Mesenteric fat pad (tissue), 1 donor: ENCODE results near the gene EPN2. TPM values are rescaled to one million over a fixed set of nuclear protein-coding genes. Genes with fewer than 3 reads are reported as not detected.

Experiments
- DNase-seq: peaks from one replicate; pipeline ENCODE4 v3.0.0-alpha.2; 2020; ENCODE audit warnings: low spot score
- total RNA-seq: library from RNA; stranded (reverse); fragmentation: NEBNext Ultra II Directional; extraction: Animal tissue kit (Norgen Biotek cat#: 25700); gene quantifications from one replicate; pipeline ENCODE4 v1.2.1, GENCODE V29; 2021
- donor health status: DM: yes; HTN: yes; CAD: no.

The EPN2 gene
- total RNA-seq, 1 donor from 2014 or later = 45.1 TPM

- no peak for DNase-seq
Observed at GRCh38 chr17:19328441-19329061, 91.4 kb downstream of the EPN2 start.

GRCh38 chr17:19329136-19329535 is 92.0 kb downstream of the EPN2 start:
- no peak for DNase-seq

GRCh38 chr17:19329839-19330238 is 92.7 kb downstream of the EPN2 start:
- no peak for DNase-seq

- no peak for DNase-seq
Observed at GRCh38 chr17:19330271-19330670, 93.1 kb downstream of the EPN2 start.

- peak; percentile 26 for DNase-seq
Observed at GRCh38 chr17:19331134-19331533, 94.0 kb downstream of the EPN2 start.

GRCh38 chr17:19331543-19332245 is 94.5 kb downstream of the EPN2 start:
- peak; percentile 84 for DNase-seq

GRCh38 chr17:19332371-19333131 is 95.4 kb downstream of the EPN2 start:
- DNase-seq = peak; percentile 45

GRCh38 chr17:19333132-19333440 is 95.9 kb downstream of the EPN2 start:
- no peak for DNase-seq

GRCh38 chr17:19333736-19334290 is 96.6 kb downstream of the EPN2 start:
- DNase-seq = peak; percentile 84

- peak; percentile 68 for DNase-seq
Observed at GRCh38 chr17:19334331-19334730, 97.2 kb downstream of the EPN2 start.

- peak; percentile 80 for DNase-seq
Observed at GRCh38 chr17:19335951-19336631, 98.9 kb downstream of the EPN2 start.

GRCh38 chr17:19336938-19337711 is 100.0 kb downstream of the EPN2 start:
- DNase-seq = no peak

GRCh38 chr17:19337712-19338023 is 100.5 kb downstream of the EPN2 start:
- no peak for DNase-seq

- no peak for DNase-seq
Observed at GRCh38 chr17:19338031-19338990, 101.1 kb downstream of the EPN2 start.

GRCh38 chr17:19339341-19339815 is 102.2 kb downstream of the EPN2 start:
- no peak for DNase-seq

- no peak for DNase-seq
Observed at GRCh38 chr17:19341211-19341631, 104.1 kb downstream of the EPN2 start.

- no peak for DNase-seq
Observed at GRCh38 chr17:19341641-19342610, 104.8 kb downstream of the EPN2 start.

GRCh38 chr17:19342611-19343255 is 105.6 kb downstream of the EPN2 start:
- DNase-seq = no peak
